ENCODE results near the gene KCNC1. TPM values are rescaled to one million over a fixed set of nuclear protein-coding genes. Genes with fewer than 3 reads are reported as not detected.

Gene KCNC1
- total RNA-seq, 1 experiment from 2014 or later = 0.20 TPM

DNA sequence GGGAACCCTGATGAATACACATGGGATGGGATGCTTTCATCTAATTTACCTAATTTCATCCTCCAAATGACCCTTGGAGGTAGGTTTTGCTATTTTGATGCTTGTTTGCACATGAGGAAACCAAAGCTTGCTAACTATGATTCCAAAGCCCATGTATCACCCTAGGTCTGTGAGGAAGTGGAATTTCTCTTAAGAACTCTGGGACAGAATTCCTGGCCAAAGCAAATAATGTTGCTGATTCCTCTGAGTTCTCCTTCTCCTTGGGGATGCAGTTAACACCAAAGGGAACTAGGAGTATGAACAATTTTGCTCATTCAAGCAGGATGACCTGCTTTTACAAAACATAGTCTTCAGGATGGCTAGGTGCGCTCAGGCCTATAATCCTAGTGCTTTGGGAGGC is 80.0 kb downstream of the KCNC1 start:
- H3K36me3 Mint-ChIP-seq = no peaks in the 10 kb centered on the region
- DNase-seq (ENCODE audit: low spot score) (no peak), ATAC-seq (no peak)
- no peaks in the 10 kb centered on the region; the same call in 1 of the 2 replicates for H3K27me3 Mint-ChIP-seq (ENCODE audit: low read depth)
- ChIA-PET CTCF (interaction anchor here (1.3 kb wide), 1 partner anchor 84 kb away, joined by 4 read pairs; no protein-coding TSS in a partner anchor), POLR2A (no interaction called here)
- no peak overlapping the region for H3K27ac Mint-ChIP-seq
- no peak for TF ChIP-seq SMAD4 (CRISPR knock-in tag; IDR thresholded peaks at IDR 0.05)
- TF ChIP-seq, protein P1, sequence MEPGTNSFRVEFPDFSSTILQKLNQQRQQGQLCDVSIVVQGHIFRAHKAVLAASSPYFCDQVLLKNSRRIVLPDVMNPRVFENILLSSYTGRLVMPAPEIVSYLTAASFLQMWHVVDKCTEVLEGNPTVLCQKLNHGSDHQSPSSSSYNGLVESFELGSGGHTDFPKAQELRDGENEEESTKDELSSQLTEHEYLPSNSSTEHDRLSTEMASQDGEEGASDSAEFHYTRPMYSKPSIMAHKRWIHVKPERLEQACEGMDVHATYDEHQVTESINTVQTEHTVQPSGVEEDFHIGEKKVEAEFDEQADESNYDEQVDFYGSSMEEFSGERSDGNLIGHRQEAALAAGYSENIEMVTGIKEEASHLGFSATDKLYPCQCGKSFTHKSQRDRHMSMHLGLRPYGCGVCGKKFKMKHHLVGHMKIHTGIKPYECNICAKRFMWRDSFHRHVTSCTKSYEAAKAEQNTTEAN (CRISPR knock-in tag; IDR thresholded peaks at IDR 0.05) = no peak
- no peak for TF ChIP-seq NFE2L1 (CRISPR knock-in tag; IDR thresholded peaks at IDR 0.05)
- no peaks in the 10 kb centered on the region for H3K4me1 Mint-ChIP-seq
- H3K9me3 Mint-ChIP-seq = no peaks in the 10 kb centered on the region
- no peak overlapping the region for H3K4me3 Mint-ChIP-seq

DNA sequence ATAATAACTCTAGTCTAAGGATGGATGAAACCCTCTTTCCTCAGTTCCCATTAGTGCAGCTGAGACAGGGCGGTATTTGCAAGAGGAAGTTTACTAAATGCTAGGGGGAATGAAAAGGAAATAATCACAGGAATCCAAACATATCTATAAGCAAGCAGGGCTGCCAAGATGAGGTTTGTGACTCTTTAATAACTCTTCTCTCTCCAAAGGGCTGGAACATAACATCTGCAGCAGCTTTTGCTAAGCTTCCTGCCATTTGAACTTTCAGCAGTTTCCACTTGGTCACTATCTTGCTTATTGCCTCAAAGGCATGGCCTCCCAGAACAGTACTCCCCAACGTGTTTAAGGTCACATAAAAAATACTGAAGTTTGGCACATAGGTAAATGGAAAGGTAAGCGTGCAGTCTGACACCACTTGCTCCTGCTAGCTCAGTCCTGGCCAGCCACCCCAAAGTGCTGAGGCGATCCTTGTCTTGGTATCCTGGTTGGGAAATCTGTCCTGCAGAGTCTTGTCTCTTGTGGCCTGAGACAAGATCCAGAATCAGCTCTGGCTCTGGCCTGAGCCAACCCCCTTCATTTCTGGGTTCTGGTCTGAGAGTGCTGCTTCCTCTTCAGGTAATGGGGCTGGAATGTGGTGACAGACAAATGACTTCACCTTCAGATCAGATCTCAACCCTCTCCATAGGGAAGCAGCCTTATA is 81.8 kb downstream of the KCNC1 start:
- no peaks in the 10 kb centered on the region for H3K27me3 Mint-ChIP-seq (ENCODE audit: low read depth)
- ATAC-seq = no peak
- no peaks in the 10 kb centered on the region for H3K36me3 Mint-ChIP-seq
- CTCF ChIA-PET = interaction anchor here (1.0 to 2.7 kb wide), 6 partner anchors 34 to 217 kb away, joined by 3 to 8 read pairs (median 4); no protein-coding TSS in a partner anchor
- DNase-seq (ENCODE audit: low spot score) = no peak
- POLR2A ChIA-PET = no interaction called here
- TF ChIP-seq, protein P2, sequence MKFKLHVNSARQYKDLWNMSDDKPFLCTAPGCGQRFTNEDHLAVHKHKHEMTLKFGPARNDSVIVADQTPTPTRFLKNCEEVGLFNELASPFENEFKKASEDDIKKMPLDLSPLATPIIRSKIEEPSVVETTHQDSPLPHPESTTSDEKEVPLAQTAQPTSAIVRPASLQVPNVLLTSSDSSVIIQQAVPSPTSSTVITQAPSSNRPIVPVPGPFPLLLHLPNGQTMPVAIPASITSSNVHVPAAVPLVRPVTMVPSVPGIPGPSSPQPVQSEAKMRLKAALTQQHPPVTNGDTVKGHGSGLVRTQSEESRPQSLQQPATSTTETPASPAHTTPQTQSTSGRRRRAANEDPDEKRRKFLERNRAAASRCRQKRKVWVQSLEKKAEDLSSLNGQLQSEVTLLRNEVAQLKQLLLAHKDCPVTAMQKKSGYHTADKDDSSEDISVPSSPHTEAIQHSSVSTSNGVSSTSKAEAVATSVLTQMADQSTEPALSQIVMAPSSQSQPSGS (CRISPR knock-in tag; IDR thresholded peaks at IDR 0.05; ENCODE audit: borderline replicate concordance, low read depth) = no peak
- TF ChIP-seq, protein P3, sequence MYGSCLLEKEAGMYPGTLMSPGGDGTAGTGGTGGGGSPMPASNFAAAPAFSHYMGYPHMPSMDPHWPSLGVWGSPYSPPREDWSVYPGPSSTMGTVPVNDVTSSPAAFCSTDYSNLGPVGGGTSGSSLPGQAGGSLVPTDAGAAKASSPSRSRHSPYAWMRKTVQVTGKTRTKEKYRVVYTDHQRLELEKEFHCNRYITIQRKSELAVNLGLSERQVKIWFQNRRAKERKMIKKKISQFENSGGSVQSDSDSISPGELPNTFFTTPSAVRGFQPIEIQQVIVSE (CRISPR knock-in tag; IDR thresholded peaks at IDR 0.05; ENCODE audit: borderline replicate concordance) = no peak
- TF ChIP-seq, protein P4, sequence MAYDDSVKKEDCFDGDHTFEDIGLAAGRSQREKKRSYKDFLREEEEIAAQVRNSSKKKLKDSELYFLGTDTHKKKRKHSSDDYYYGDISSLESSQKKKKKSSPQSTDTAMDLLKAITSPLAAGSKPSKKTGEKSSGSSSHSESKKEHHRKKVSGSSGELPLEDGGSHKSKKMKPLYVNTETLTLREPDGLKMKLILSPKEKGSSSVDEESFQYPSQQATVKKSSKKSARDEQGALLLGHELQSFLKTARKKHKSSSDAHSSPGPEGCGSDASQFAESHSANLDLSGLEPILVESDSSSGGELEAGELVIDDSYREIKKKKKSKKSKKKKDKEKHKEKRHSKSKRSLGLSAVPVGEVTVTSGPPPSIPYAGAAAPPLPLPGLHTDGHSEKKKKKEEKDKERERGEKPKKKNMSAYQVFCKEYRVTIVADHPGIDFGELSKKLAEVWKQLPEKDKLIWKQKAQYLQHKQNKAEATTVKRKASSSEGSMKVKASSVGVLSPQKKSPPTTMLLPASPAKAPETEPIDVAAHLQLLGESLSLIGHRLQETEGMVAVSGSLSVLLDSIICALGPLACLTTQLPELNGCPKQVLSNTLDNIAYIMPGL (CRISPR knock-in tag; IDR thresholded peaks at IDR 0.05) = no peak
- TF ChIP-seq ZBTB21 (CRISPR knock-in tag; IDR thresholded peaks at IDR 0.05; ENCODE audit: borderline replicate concordance) = no peak
- TF ChIP-seq, protein P5, sequence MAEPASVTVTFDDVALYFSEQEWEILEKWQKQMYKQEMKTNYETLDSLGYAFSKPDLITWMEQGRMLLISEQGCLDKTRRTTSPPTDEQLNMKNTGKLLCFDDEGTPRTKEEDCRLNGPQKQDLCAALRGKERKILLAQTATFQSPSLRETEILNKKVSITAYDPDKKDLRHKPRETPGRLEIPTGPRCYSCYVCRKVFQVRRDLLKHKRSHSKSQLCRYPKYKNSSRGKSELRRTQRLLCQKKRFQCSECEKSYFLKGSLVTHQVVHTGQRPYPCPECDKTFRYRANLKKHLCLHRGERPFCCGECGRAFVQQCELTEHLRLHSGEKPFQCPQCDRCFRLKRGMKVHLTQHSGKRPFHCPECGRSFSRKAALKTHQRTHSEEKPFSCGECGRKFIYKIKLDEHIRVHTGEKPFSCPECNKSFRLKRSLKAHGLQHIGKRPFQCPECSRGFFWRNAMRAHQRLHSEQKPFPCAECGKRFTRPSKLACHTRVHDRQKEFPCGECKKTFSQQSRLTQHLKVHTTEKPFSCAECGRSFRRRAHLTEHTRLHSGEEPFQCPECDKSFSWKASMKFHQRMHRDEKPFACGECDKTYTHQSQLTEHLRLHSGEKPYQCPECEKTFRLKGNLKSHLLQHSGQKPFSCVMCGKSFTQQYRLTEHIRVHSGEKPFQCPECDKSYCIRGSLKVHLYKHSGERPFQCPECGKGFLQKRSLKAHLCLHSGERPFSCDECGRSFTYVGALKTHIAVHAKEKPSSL (CRISPR knock-in tag; conservative IDR thresholded peaks at IDR 0.05) = no peak
- no peak for TF ChIP-seq ZNF416 (CRISPR knock-in tag; IDR thresholded peaks at IDR 0.05)
- TF ChIP-seq GRHL2 (CRISPR knock-in tag; IDR thresholded peaks at IDR 0.05; ENCODE audit: insufficient replicate concordance, severe bottlenecking) = no peak
- TF ChIP-seq RELA (CRISPR knock-in tag; IDR thresholded peaks at IDR 0.05; ENCODE audit: borderline replicate concordance) = no peak
- TF ChIP-seq, protein P6, sequence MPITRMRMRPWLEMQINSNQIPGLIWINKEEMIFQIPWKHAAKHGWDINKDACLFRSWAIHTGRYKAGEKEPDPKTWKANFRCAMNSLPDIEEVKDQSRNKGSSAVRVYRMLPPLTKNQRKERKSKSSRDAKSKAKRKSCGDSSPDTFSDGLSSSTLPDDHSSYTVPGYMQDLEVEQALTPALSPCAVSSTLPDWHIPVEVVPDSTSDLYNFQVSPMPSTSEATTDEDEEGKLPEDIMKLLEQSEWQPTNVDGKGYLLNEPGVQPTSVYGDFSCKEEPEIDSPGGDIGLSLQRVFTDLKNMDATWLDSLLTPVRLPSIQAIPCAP (CRISPR knock-in tag; IDR thresholded peaks at IDR 0.05) = no peak
- TF ChIP-seq ZNF317 (CRISPR knock-in tag; IDR thresholded peaks at IDR 0.05; ENCODE audit: borderline replicate concordance, low read depth) = no peak
- TF ChIP-seq CREM (CRISPR knock-in tag; IDR thresholded peaks at IDR 0.05) = no peak
- no peak for TF ChIP-seq ESRRA (CRISPR knock-in tag; IDR thresholded peaks at IDR 0.05; ENCODE audit: borderline replicate concordance)
- TF ChIP-seq, protein P1 (CRISPR knock-in tag; IDR thresholded peaks at IDR 0.05) = no peak
- TF ChIP-seq, protein P7, sequence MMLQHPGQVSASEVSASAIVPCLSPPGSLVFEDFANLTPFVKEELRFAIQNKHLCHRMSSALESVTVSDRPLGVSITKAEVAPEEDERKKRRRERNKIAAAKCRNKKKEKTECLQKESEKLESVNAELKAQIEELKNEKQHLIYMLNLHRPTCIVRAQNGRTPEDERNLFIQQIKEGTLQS (CRISPR knock-in tag; conservative IDR thresholded peaks at IDR 0.05) = no peak
- TF ChIP-seq, protein P8, sequence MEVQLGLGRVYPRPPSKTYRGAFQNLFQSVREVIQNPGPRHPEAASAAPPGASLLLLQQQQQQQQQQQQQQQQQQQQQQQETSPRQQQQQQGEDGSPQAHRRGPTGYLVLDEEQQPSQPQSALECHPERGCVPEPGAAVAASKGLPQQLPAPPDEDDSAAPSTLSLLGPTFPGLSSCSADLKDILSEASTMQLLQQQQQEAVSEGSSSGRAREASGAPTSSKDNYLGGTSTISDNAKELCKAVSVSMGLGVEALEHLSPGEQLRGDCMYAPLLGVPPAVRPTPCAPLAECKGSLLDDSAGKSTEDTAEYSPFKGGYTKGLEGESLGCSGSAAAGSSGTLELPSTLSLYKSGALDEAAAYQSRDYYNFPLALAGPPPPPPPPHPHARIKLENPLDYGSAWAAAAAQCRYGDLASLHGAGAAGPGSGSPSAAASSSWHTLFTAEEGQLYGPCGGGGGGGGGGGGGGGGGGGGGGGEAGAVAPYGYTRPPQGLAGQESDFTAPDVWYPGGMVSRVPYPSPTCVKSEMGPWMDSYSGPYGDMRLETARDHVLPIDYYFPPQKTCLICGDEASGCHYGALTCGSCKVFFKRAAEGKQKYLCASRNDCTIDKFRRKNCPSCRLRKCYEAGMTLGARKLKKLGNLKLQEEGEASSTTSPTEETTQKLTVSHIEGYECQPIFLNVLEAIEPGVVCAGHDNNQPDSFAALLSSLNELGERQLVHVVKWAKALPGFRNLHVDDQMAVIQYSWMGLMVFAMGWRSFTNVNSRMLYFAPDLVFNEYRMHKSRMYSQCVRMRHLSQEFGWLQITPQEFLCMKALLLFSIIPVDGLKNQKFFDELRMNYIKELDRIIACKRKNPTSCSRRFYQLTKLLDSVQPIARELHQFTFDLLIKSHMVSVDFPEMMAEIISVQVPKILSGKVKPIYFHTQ (CRISPR knock-in tag; IDR thresholded peaks at IDR 0.05) = no peak
- no peaks in the 10 kb centered on the region for H3K4me1 Mint-ChIP-seq
- H3K9me3 Mint-ChIP-seq = no peaks in the 10 kb centered on the region
- no peak overlapping the region for H3K27ac Mint-ChIP-seq
- H3K4me3 Mint-ChIP-seq = no peak overlapping the region
